Hematopoietic multipotent progenitor cell treated with erythropoietin and hydrocortisone succinate and interleukin-3 and kit ligand, for 15 days (in vitro differentiated cells): Measurements from ENCODE around the gene KRT35.
A peak's percentile ranks its signal among the peaks of the same experiment; 100 is the strongest.

Experiments used
- DNase-seq: peaks from one replicate; pipeline ENCODE4 v3.0.0-alpha.2; 2015; ENCODE audit warnings: low spot score

Gene KRT35

GRCh38 chr17:41486809-41487530, 6.0 kb upstream of the KRT35 start:
- DNase-seq, result peak; percentile 65

DNA sequence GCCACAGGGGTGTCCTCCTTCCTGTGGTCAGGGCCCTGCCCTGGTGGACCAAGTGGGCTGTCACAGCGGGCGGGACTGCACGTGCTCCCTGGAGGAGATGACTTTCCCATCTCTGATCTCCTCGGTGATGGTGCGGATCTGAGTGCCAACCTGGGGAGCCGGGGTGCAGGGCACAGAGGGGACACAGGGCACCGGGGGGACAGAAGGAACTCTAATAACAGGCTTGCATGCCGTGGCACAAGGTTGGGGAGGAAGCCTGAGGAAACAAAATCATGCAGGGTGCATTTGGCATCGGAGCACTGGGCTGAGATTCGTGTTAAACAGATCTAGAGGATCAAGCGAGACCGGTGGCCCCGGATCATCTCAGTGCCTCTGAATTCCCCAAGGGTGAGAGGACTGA, 5.4 kb upstream of the KRT35 start:
- no peak for DNase-seq

GRCh38 chr17:41484920-41485904, 4.3 kb upstream of the KRT35 start:
- no peak for DNase-seq

- no peak for DNase-seq
Measured at GRCh38 chr17:41483991-41484826, 3.3 kb upstream of the KRT35 start.

- no peak for DNase-seq
Measured at GRCh38 chr17:41483531-41483930, 2.6 kb upstream of the KRT35 start.

DNA sequence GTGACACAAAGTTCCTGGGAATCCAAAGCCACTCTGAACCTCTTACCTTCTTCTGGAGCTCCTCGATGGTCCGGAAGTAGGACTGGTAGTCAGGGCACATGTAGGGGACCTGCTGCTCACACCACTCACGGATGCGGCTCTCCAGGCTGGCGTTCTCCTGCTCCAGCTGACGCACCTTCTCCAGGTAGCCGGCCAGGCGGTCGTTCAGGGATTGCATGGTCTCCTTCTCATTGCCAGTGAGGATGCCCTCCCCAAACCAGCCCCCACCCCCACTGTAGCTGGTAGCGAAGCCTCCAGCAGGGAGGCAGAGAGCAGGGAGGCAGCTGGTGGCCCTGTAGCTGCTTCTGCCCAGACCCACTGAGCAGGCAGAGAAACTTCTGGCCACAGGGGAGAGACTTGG, 370 bp downstream of the KRT35 start:
- no peak for DNase-seq

- DNase-seq, result no peak
Measured at GRCh38 chr17:41480136-41480535, 815 bp downstream of the KRT35 start.

DNA sequence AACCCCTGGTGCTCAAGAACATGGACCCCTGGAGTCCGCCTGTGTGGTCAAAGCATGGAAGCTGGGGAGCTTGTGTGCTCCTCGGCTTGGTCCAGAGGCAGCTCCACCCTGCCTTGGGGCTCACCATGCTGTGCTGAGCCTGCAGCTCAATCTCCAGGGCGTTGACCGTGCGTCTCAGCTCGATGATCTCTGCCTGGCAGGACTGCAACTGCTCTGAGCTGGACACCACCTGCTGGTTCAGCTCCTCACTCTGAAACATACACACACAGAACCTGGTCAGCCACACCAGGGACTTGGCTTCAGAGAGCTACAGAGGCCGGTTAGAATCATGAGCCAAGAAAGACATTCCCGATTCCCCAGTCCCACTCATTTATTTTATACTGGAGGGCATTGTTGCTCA, 2.7 kb downstream of the KRT35 start:
- DNase-seq, result no peak

DNA sequence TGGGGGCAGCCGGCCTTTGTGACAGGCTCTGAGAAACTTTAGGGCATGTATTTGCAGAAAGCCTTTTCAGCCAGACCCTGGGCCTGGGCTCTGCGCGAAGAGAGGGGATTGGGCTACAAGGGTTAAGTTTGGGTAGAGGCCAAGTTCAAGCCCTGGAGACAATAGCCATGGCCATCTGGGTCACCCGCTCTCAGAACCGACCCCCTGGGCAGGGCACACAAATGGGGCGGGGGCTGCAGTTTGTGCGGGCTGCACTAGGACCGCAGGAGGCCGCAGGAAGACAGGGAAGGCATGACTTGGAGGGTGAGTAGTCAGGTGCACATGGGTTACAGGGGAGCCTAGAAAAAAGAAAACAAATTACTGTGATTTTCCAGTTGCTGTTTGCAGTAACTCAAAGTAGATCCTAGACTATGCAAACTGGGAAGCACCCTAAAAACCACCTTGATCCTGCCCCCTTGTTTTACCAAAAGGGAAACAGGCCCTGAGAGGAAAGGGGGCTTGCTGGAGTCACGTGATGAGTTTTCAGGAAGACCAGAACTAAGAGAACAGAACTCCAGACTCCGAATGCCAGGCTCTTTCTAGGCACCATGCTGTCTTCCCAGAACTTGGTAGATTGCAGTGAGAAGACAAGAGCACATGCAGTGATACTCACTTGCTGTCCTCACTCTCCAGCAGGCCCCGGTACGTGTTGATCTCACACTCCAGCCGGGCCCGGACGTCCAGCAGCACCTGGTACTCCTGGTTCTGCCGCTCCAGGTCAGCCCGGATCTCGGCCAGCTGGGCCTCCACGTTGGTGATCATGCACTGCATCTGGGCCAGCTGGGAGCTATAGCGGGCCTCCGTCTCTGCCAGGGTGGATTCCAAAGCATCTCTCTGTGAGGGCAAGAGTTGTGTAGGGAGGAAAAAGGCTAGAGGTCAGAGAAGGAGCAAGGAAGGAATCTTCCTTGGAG, 3.8 kb downstream of the KRT35 start:
- no peak for DNase-seq

DNA sequence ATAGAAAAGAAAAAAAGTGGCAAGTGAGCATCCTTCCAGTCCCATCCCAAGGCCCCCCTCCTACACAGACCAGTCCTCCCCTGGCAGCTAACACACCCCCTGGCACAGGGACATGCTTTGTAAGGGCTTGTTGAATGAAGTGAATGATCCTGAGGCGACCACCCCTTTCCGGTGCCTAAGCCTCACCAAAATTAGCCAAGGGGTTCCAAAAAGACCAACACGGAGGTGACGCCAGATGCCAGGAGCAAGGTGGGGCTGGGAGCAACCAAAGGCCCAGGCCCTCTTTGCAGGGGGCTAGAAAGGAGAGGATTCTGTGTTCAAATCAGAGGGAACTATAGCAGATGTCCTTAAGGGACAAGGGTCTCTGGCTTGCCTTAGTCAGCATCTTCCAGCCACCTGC, 5.5 kb downstream of the KRT35 start:
- no peak for DNase-seq

- DNase-seq, result no peak
Measured at GRCh38 chr17:41474863-41475262, 6.1 kb downstream of the KRT35 start.

GRCh38 chr17:41468346-41468745, 12.6 kb downstream of the KRT35 start:
- no peak for DNase-seq

DNA sequence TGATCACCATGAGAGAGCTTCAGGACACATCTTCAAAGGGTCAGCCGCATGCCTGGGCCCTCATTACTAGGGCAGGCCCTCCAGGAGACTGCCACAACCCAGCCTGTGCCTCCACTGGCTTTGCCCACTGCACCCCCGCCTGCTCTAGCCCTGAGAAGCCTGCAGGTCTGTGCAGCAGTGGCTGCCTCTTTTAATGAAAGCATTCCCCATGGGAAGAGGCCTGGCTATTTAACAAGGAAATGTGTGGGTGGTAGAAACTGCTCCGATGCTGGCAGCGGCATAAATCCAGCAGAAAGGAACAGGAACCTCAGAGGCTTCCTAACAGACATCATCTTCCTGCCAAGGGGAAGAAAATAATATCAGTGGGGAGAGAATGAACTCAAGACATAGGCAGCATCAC, 13.4 kb downstream of the KRT35 start:
- no peak for DNase-seq

DNA sequence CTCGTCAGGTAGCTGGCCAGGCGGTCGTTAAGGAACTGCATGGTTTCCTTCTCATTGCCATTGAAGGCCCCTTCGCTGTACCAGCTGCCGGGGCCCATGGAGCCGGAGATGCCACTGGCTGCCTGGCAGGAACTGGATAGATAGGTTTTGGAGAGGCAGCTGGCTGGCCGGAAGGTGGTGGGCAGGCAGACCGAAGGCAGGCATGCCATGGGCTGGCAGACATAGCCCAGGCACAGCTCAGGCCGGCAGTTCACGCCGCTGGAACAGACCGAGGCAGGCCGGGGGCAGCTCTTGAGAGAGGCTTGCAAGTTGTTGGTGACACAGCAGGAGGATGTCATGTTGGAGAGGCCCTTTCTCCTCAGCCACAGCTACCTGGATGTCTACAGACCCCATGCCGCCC, 14.0 kb downstream of the KRT35 start, which contains the start of gene KRT32:
TSS of gene KRT32 (minus strand) at position 399 of the 400 bp plus-strand sequence. CDS start at position 338, 61 bp downstream.
- no peak for DNase-seq

DNA sequence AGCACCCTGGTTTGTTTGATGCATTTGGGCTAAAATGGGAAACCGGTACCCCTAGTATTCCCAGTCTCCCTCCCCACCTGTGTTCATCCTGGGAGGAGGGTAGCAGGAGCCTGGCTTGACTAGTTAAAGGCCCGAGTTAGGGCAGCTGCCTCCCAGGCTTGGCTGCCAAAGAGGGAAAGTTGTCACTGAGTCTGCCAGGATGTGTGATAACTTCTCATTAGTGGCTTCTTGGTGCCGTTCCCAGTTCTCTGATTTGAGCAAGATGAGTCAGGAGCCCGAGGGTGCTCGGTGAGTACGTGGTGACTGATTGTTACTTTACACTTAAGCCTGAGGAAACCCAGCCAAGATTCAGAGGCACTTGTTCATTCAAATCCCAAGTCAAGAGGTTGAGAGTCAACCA, 16.3 kb downstream of the KRT35 start:
- DNase-seq, result no peak

- no peak for DNase-seq
Measured at GRCh38 chr17:41464173-41464572, 16.8 kb downstream of the KRT35 start.

DNA sequence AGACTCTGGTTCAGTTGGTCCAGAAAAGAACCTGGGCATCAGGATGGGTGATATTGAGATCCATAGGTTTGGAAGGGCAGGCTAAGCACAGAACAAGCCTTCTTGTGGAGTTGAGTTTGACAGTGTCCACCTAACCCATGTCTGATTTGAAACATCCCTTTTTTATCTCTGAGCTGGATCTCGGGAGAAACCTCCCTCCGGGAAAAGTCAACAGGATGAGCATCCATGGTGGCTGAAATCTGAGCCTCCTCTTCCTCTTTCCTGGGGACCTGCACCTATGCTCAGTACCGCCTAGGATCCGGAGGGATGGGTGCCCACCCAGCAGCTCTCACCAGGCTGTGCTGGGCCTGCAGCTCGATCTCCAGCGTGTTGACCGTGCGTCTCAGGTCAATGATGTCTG, 17.2 kb downstream of the KRT35 start:
- no peak for DNase-seq

GRCh38 chr17:41462705-41463104, 18.2 kb downstream of the KRT35 start:
- no peak for DNase-seq

- DNase-seq, result no peak
Measured at GRCh38 chr17:41457676-41458075, 23.3 kb downstream of the KRT35 start.

DNA sequence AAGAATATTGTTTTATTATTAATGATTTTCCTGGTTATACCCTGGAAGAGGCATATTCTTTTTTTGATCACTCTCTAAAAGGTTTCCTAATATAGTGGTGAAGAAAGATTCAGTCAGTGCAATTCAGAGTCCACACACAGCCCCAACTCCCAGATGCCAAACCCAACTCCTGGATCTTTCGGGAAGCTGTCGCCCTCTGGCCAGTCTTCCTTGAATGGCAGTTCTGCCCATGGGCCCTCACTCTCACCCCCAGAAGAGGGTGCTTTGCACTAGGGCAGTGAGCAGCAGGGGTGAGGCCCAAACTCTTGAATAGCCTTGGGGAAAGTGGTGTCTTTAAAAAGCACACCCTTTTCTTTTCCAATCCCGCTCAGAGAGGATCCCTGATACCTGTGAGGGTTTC, 24.7 kb downstream of the KRT35 start:
- no peak for DNase-seq

- no peak for DNase-seq
Measured at GRCh38 chr17:41455236-41455635, 25.7 kb downstream of the KRT35 start.
